PC-3 (cell line): Measurements from ENCODE around the gene PASK.

Source experiments
- EZH2 ChIP-seq: fragments of 300-600 bp; sonication (generic); IDR thresholded peaks from one replicate; pipeline ENCODE4 v1.6.1; 2017; ENCODE audit warnings: antibody characterized with exemption, mild to moderate bottlenecking, low read length; ENCODE audit not compliant: unreplicated experiment
- EZH2phosphoT487 ChIP-seq: fragments of 300-600 bp; sonication (generic); IDR thresholded peaks from 2 replicates; pipeline ENCODE4 v1.6.1; 2018; ENCODE audit warnings: mild to moderate bottlenecking, antibody characterized with exemption, low read length, borderline replicate concordance
- TF ChIP-seq, protein P1 (sequence below): fragments of 300-600 bp; sonication (generic); conservative IDR thresholded peaks from 2 replicates; pipeline ENCODE4 v1.5.1; 2017; ENCODE audit warnings: antibody characterized with exemption, low read depth, mild to moderate bottlenecking, low read length

- TF ChIP-seq, protein P1, sequence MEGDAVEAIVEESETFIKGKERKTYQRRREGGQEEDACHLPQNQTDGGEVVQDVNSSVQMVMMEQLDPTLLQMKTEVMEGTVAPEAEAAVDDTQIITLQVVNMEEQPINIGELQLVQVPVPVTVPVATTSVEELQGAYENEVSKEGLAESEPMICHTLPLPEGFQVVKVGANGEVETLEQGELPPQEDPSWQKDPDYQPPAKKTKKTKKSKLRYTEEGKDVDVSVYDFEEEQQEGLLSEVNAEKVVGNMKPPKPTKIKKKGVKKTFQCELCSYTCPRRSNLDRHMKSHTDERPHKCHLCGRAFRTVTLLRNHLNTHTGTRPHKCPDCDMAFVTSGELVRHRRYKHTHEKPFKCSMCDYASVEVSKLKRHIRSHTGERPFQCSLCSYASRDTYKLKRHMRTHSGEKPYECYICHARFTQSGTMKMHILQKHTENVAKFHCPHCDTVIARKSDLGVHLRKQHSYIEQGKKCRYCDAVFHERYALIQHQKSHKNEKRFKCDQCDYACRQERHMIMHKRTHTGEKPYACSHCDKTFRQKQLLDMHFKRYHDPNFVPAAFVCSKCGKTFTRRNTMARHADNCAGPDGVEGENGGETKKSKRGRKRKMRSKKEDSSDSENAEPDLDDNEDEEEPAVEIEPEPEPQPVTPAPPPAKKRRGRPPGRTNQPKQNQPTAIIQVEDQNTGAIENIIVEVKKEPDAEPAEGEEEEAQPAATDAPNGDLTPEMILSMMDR: no peak
- no peak for TF ChIP-seq EZH2
- no peak for TF ChIP-seq EZH2phosphoT487
These were observed 85.7 kb downstream of the PASK start for GRCh38 chr2:241063587-241063986.
